Measurements from ENCODE around the gene CXXC5. TPM values are rescaled to one million over a fixed set of nuclear protein-coding genes. Genes with fewer than 3 reads are reported as not detected.

The CXXC5 gene
- total RNA-seq, 2 experiments from 2014 or later: 26.7 to 113 TPM

DNA sequence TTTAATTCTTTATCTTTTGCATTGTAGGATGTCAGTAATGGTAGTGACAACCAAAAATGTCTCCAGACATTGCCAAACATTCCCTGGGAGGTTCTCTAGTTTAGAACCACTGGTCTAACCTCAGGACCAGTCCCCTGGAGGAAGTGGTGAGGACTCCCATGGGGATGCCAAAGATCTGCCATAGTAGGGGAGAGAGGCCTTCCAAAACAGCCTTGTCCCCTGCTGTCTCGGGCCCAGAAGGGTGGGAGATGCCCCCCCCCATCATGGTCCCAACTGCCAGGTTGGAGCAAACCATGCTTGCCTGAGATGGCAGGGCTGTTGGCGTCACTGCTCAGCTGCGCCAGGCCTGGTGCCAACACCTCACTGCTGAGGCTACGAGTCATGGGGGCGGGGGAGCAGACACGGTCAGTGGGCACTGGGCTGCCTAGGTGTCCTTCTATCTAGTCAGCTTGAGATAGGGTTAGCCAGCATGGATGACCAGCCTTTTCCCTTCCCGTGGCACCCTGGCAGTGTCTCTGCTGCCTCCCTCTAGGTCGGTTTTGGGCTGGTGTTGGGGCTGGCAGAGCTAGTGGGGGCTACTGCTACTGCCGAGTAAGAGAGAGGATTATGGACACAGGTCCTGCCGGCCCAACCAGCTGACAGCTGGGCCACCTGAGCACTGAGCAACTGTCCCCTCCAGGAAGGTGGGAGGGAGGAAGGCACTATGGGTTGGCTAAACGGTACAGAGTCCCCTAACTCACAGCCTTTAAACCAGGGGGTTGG is 8.3 kb upstream of the CXXC5 start:
- H4K20me1 ChIP-seq (ENCODE audit: insufficient read depth, low read length): peaks cover 5% of the 10 kb centered on the region; the same call in 1 of the 2 replicates
- no TSS peak for BruUV-seq (replicated peaks)
- no peaks in the 10 kb centered on the region for H3K36me3 ChIP-seq (ENCODE audit: insufficient read depth, low read length)
- POLR2A ChIA-PET: no interaction called here
- TF ChIP-seq, protein P1, sequence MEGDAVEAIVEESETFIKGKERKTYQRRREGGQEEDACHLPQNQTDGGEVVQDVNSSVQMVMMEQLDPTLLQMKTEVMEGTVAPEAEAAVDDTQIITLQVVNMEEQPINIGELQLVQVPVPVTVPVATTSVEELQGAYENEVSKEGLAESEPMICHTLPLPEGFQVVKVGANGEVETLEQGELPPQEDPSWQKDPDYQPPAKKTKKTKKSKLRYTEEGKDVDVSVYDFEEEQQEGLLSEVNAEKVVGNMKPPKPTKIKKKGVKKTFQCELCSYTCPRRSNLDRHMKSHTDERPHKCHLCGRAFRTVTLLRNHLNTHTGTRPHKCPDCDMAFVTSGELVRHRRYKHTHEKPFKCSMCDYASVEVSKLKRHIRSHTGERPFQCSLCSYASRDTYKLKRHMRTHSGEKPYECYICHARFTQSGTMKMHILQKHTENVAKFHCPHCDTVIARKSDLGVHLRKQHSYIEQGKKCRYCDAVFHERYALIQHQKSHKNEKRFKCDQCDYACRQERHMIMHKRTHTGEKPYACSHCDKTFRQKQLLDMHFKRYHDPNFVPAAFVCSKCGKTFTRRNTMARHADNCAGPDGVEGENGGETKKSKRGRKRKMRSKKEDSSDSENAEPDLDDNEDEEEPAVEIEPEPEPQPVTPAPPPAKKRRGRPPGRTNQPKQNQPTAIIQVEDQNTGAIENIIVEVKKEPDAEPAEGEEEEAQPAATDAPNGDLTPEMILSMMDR (conservative IDR thresholded peaks at IDR 0.05; ENCODE audit: low read length): no peak
- TF ChIP-seq EZH2phosphoT487 (IDR thresholded peaks at IDR 0.05; ENCODE audit: borderline replicate concordance, low read depth, low read length): no peak
- no peak overlapping the region for H2AFZ ChIP-seq (ENCODE audit: low read length)
- CTCF ChIA-PET (ENCODE audit: unreplicated experiment): interaction anchor here (0.6 kb wide), 1 partner anchor 8 kb away, joined by 4 read pairs; the partner anchor contains the start of gene CXXC5
- H3K4me3 ChIP-seq (ENCODE audit: low read depth, low read length, poor library complexity, severe bottlenecking): no peak overlapping the region
- peak overlapping the region; percentile 95; the same call in 1 of the 2 replicates for H3K4me2 ChIP-seq (ENCODE audit: low read length)
- H3K9me3 ChIP-seq (ENCODE audit: low read length): no peaks in the 10 kb centered on the region
- DNase-seq (ENCODE audit: low spot score): no peak
- H3K4me1 ChIP-seq (ENCODE audit: insufficient read depth, low read length, poor library complexity, severe bottlenecking): peaks cover 58% of the 10 kb centered on the region
- no peak overlapping the region for H3K27ac ChIP-seq (ENCODE audit: low read depth, low read length, poor library complexity, severe bottlenecking)
- intact Hi-C loops (cut with micrococcal nuclease; ENCODE audit: unreplicated experiment): loop anchor here (5.0 kb wide), 1 partner anchor 108 kb away; no protein-coding TSS in a partner anchor
- peaks cover 4% of the 10 kb centered on the region; the same call in 1 of the 2 replicates for H3K79me2 ChIP-seq (ENCODE audit: insufficient read depth, low read depth, low read length)
- no peaks in the 10 kb centered on the region for H3K9me2 ChIP-seq (ENCODE audit: insufficient read depth, low read length)

DNA sequence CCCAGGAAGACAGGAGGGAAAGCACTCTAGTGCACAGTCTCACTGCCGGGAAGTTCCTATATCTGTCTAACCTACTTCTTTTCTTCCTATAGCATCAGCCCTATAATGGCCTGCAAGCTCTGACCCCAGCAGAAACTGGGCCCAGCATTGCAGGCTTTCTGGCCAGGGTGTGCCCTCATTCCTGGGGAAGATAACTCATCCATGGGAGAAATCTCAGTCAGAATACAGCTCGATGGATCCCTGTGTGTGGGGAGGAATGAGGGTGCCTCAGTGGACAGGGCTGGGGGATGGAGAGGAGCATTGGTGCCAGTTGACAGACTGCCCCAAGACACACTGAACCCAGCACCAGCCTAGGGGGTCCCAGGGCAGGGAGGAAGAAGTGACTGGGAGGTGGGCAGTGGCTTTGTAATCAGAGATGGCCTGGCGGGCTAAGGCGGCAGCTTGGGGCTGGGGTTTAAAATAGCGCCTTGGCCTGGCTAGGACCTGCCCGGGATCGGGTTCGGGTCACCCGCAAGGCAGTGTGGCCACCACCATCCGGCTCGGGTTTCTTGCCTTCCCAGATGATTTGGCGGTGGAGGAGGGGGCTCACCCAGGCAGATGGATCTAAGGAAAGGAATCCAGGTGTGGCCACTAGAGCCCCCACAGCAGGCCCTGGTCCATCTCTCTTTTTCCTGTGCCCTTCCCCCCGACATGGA is 7.6 kb upstream of the CXXC5 start:
- Histone ChIP-seq H3K9me2 (ENCODE audit: insufficient read depth, low read length) (no peaks in the 10 kb centered on the region), H3K79me2 (ENCODE audit: insufficient read depth, low read depth, low read length) (peaks cover 4% of the 10 kb centered on the region; the same call in 1 of the 2 replicates), H3K36me3 (ENCODE audit: insufficient read depth, low read length) (no peaks in the 10 kb centered on the region), H4K20me1 (ENCODE audit: insufficient read depth, low read length) (peaks cover 5% of the 10 kb centered on the region; the same call in 1 of the 2 replicates), H3K4me2 (ENCODE audit: low read length) (no peak overlapping the region), H2AFZ (ENCODE audit: low read length) (no peak overlapping the region), H3K4me3 (ENCODE audit: low read depth, low read length, poor library complexity, severe bottlenecking) (no peak overlapping the region), H3K4me1 (ENCODE audit: insufficient read depth, low read length, poor library complexity, severe bottlenecking) (peaks cover 56% of the 10 kb centered on the region), H3K27ac (ENCODE audit: low read depth, low read length, poor library complexity, severe bottlenecking) (no peak overlapping the region), H3K9me3 (ENCODE audit: low read length) (no peaks in the 10 kb centered on the region)
- CTCF ChIA-PET (ENCODE audit: unreplicated experiment): no interaction called here
- no peak for DNase-seq (ENCODE audit: low spot score)
- no TSS peak for BruUV-seq (replicated peaks)
- POLR2A ChIA-PET: no interaction called here
- intact Hi-C loops (cut with micrococcal nuclease; ENCODE audit: unreplicated experiment): no loop called here
- TF ChIP-seq, protein P1 (conservative IDR thresholded peaks at IDR 0.05; ENCODE audit: low read length): no peak
- TF ChIP-seq EZH2phosphoT487 (IDR thresholded peaks at IDR 0.05; ENCODE audit: borderline replicate concordance, low read depth, low read length): no peak
